Measurements from ENCODE around the gene CNN2. TPM values are rescaled to one million over a fixed set of nuclear protein-coding genes. Genes with fewer than 3 reads are reported as not detected.

CNN2 gene
- total and polyA plus RNA-seq, 9 of the 15 experiments (the other 6 are each of a cell fraction or from before 2014, with no cell fraction given), result 12.1 to 174 (median 52.7) TPM

DNA sequence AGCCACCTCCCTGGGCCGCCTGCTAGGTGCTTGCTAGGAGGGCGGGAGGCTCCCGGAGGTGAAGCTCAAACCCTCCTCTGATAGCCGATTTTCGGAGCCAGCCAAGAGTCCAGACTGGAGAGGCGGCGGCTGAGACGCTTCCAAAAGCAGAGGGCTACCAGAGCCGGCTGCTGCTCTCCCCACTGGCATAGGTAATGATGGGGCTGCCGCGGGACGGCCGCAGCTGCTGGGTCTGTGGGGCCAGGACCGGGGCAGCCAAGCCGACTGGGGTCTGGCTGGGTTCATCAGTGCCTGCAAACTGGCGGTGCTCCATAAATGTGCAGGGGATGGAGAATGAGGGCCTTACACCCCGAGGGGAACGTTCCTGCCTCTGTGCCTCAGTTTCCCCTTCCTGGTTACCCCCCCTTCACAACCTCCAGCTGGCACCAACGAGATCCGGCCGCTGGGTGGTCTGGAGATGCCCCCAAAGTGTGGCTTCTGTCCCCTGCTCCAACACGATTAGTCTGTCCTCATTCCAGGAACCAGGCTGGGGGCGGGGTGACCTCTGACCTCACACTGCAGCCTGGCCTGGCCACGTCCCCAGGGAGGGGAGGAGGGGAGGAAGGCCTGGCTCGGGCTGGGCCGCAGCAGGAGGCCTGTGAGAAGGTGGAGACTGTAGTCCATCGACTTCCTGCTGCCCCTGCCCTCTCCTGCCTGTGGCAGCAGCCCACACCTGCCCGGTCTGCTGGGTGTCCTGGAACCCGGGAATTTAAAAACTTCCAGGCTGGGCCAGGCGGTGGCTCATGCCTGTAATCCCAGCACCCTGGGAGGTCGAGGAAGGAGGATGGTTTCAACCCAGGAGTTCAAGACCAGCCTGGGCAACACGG, 46.0 kb upstream of the CNN2 start (continued):
- TF ChIP-seq, protein P1, sequence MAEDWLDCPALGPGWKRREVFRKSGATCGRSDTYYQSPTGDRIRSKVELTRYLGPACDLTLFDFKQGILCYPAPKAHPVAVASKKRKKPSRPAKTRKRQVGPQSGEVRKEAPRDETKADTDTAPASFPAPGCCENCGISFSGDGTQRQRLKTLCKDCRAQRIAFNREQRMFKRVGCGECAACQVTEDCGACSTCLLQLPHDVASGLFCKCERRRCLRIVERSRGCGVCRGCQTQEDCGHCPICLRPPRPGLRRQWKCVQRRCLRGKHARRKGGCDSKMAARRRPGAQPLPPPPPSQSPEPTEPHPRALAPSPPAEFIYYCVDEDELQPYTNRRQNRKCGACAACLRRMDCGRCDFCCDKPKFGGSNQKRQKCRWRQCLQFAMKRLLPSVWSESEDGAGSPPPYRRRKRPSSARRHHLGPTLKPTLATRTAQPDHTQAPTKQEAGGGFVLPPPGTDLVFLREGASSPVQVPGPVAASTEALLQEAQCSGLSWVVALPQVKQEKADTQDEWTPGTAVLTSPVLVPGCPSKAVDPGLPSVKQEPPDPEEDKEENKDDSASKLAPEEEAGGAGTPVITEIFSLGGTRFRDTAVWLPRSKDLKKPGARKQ (CRISPR knock-in tag; IDR thresholded peaks at IDR 0.05), result no peak
- TF ChIP-seq KDM1A (IDR thresholded peaks at IDR 0.05) (peak in 1 of 2 experiments; percentile 72; a peak in 3 of 4 replicates), CBX8 (IDR thresholded peaks at IDR 0.05; ENCODE audit: borderline replicate concordance, extremely low read depth, low read depth, low read length, poor library complexity, severe bottlenecking) (no peak), SOX6 (IDR thresholded peaks at IDR 0.05) (peak; percentile 65), PRDM10 (IDR thresholded peaks at IDR 0.05; ENCODE audit: partially characterized antibody) (peak; percentile 92), NR4A1 (CRISPR knock-in tag; IDR thresholded peaks at IDR 0.05) (peak; percentile 66; the same call in 1 of the 2 replicates), NR4A1 (tag; IDR thresholded peaks at IDR 0.05) (peak; percentile 89), ZBTB17 (CRISPR knock-in tag; IDR thresholded peaks at IDR 0.05) (peak; percentile 88), IFI16 (CRISPR knock-in tag; IDR thresholded peaks at IDR 0.05) (no peak), ZNF282 (CRISPR knock-in tag; IDR thresholded peaks at IDR 0.05) (no peak), SMAD2 (IDR thresholded peaks at IDR 0.05; ENCODE audit: low read depth, low read length) (no peak), PHF21A (IDR thresholded peaks at IDR 0.05; ENCODE audit: borderline replicate concordance, low read depth) (0 out of 2 replicates have a peak, but pooled peaks have one; percentile 56), SREBF2 (CRISPR knock-in tag; IDR thresholded peaks at IDR 0.05) (0 out of 2 replicates have a peak, but pooled peaks have one; percentile 33), CREBBP (IDR thresholded peaks at IDR 0.05; ENCODE audit: low read depth, low read length) (no peak), ZZZ3 (IDR thresholded peaks at IDR 0.05) (no peak), JUND (IDR thresholded peaks at IDR 0.05; ENCODE audit: borderline replicate concordance, low read depth, low read length) (peak; percentile 86), JUND (tag; IDR thresholded peaks at IDR 0.05; ENCODE audit: borderline replicate concordance, low read depth, low read length) (peak; percentile 84; the same call in 1 of the 3 replicates), RNF2 (IDR thresholded peaks at IDR 0.05) (peak; percentile 94), POLR2B (IDR thresholded peaks at IDR 0.05; ENCODE audit: low read depth, partially characterized antibody) (peak; percentile 46), SRF (CRISPR knock-in tag; IDR thresholded peaks at IDR 0.05) (peak in 1 of 2 experiments; percentile 55; a peak in 1 of 4 replicates)
- TF ChIP-seq, protein P2, sequence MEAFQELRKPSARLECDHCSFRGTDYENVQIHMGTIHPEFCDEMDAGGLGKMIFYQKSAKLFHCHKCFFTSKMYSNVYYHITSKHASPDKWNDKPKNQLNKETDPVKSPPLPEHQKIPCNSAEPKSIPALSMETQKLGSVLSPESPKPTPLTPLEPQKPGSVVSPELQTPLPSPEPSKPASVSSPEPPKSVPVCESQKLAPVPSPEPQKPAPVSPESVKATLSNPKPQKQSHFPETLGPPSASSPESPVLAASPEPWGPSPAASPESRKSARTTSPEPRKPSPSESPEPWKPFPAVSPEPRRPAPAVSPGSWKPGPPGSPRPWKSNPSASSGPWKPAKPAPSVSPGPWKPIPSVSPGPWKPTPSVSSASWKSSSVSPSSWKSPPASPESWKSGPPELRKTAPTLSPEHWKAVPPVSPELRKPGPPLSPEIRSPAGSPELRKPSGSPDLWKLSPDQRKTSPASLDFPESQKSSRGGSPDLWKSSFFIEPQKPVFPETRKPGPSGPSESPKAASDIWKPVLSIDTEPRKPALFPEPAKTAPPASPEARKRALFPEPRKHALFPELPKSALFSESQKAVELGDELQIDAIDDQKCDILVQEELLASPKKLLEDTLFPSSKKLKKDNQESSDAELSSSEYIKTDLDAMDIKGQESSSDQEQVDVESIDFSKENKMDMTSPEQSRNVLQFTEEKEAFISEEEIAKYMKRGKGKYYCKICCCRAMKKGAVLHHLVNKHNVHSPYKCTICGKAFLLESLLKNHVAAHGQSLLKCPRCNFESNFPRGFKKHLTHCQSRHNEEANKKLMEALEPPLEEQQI (IDR thresholded peaks at IDR 0.05), result no peak
